Retinal pigment epithelial cell (primary cell): ENCODE data around the gene CFAP298.

Experiments
- DNase-seq: peaks from one replicate; pipeline ENCODE4 v3.0.0-alpha.2; 2010; ENCODE audit warnings: low read depth
- H3K4me3 ChIP-seq: 2 replicates; pipeline ENCODE4 v1.5.1; 2011; ENCODE audit warnings: mild to moderate bottlenecking, low read length, control low read depth, moderate library complexity
- CTCF ChIP-seq: conservative IDR thresholded peaks from 2 replicates; pipeline ENCODE4 v1.5.1; 2011; ENCODE audit warnings: low read depth, low read length, control low read depth, inconsistent platforms

The CFAP298 gene

GRCh38 chr21:32597205-32597604 lies 15.0 kb downstream of the CFAP298 start:
- TF ChIP-seq CTCF, result no peak
- DNase-seq, result no peak
- no peak overlapping the region for H3K4me3 ChIP-seq

GRCh38 chr21:32595431-32595830 lies 16.7 kb downstream of the CFAP298 start:
- DNase-seq, result no peak
- H3K4me3 ChIP-seq, result no peak overlapping the region
- TF ChIP-seq CTCF, result no peak

GRCh38 chr21:32593690-32594089 lies 18.5 kb downstream of the CFAP298 start:
- H3K4me3 ChIP-seq, result no peak overlapping the region
- no peak for DNase-seq
- TF ChIP-seq CTCF, result no peak

- no peak for TF ChIP-seq CTCF
- no peak overlapping the region for H3K4me3 ChIP-seq
- no peak for DNase-seq
Observed at GRCh38 chr21:32592929-32593502, 19.2 kb downstream of the CFAP298 start.

- no peak for DNase-seq
- no peak overlapping the region for H3K4me3 ChIP-seq
- no peak for TF ChIP-seq CTCF
Observed at GRCh38 chr21:32590130-32590529, 22.0 kb downstream of the CFAP298 start.

- TF ChIP-seq CTCF, result no peak
- H3K4me3 ChIP-seq, result no peak overlapping the region
- DNase-seq, result no peak
Observed at GRCh38 chr21:32587651-32588050, 24.5 kb downstream of the CFAP298 start.

- DNase-seq, result no peak
- no peak for TF ChIP-seq CTCF
- H3K4me3 ChIP-seq, result no peak overlapping the region
Observed at GRCh38 chr21:32587120-32587519, 25.1 kb downstream of the CFAP298 start.
